ENCODE measurements around the gene C12orf57. TPM values are rescaled to one million over a fixed set of nuclear protein-coding genes. Genes with fewer than 3 reads are reported as not detected.
A peak's percentile ranks its signal among the peaks of the same experiment; 100 is the strongest.

The C12orf57 gene
- total RNA-seq, 2 experiments from 2014 or later: 156 to 181 TPM

DNA sequence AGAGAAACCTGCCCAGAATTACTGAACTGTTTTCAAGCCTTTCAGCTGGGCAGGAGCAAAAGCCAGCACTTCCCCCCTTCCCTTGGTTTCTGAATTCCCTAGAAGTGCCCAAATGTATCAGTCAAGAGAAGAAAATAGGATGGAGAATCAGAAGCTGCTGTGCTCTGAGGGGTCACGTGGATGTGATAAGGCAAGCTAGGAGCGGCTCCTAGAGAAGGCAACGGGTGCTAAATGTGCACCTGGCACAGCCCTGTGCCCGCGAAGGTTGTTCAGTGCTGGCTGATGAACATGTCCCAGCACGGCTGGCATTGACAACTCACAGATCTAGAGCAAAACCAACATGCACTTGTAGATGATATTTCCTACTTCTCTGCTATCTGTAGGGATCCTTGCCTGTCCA, 35.2 kb downstream of the C12orf57 start:
- Mint-ChIP-seq H3K4me3 (no peak overlapping the region), H3K27me3 (no peaks in the 10 kb centered on the region), H3K9me3 (no peaks in the 10 kb centered on the region), H3K27ac (no peak overlapping the region), H3K36me3 (ENCODE audit: low read depth) (peaks cover 45% of the 10 kb centered on the region), H3K4me1 (peaks cover 9% of the 10 kb centered on the region)
- ChIA-PET POLR2A (no interaction called here), CTCF (no interaction called here)
- DNase-seq: no peak

DNA sequence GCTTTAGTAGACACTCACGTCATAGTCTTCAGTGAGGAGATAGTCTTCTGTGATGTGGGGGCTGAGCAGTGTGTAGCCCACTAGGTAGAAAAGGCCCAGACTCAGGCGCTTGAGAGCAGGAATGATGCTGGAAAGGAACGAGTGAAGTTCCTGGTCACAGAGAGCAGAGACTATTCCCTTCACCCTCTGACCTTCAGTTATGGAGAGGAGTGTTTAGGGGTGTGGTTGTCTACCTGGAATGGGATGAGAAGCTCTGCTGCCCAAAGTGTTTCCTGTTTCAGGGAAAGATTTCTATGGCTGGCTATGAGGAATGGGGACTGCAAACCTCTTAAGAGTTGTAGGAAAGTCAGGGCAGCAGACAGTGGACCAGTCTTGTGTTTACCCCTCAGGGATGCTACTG, 35.6 kb downstream of the C12orf57 start:
- no peak for DNase-seq
- H3K27ac Mint-ChIP-seq: no peak overlapping the region
- CTCF ChIA-PET: no interaction called here
- no peaks in the 10 kb centered on the region for H3K9me3 Mint-ChIP-seq
- peaks cover 43% of the 10 kb centered on the region for H3K36me3 Mint-ChIP-seq (ENCODE audit: low read depth)
- no peak overlapping the region for H3K4me3 Mint-ChIP-seq
- H3K27me3 Mint-ChIP-seq: no peaks in the 10 kb centered on the region
- peaks cover 7% of the 10 kb centered on the region for H3K4me1 Mint-ChIP-seq
- POLR2A ChIA-PET: no interaction called here

GRCh38 chr12:6980075-6980474, 36.3 kb downstream of the C12orf57 start:
- H3K4me3 Mint-ChIP-seq: no peak overlapping the region
- peaks cover 38% of the 10 kb centered on the region for H3K36me3 Mint-ChIP-seq (ENCODE audit: low read depth)
- peaks cover 7% of the 10 kb centered on the region for H3K4me1 Mint-ChIP-seq
- ChIA-PET POLR2A (no interaction called here), CTCF (no interaction called here)
- DNase-seq: no peak
- no peak overlapping the region for H3K27ac Mint-ChIP-seq
- H3K9me3 Mint-ChIP-seq: no peaks in the 10 kb centered on the region
- no peaks in the 10 kb centered on the region for H3K27me3 Mint-ChIP-seq

DNA sequence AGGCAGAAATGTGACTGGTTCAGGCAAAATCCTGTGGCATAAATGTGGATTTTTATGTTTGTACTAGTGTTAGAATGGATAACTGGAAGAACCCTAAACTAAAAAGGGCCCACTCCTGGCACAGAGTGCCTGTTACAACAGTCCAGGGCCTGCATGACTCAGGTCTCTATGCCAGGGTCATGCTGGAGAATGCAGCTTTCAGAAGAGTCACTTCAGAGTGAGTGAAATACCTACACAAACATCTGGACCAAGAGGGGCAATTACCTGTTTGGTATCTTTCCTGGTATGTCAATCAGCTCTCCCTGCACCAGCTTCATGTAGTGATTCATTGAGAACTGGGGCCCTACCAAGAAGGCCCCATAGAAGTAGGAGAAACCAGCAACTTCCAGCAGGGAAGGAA, 36.9 kb downstream of the C12orf57 start:
- H3K27ac Mint-ChIP-seq: no peak overlapping the region
- no peaks in the 10 kb centered on the region for H3K9me3 Mint-ChIP-seq
- H3K4me3 Mint-ChIP-seq: no peak overlapping the region
- H3K4me1 Mint-ChIP-seq: peaks cover 6% of the 10 kb centered on the region
- POLR2A ChIA-PET: no interaction called here
- no peak for DNase-seq
- peaks cover 34% of the 10 kb centered on the region for H3K36me3 Mint-ChIP-seq (ENCODE audit: low read depth)
- no peaks in the 10 kb centered on the region for H3K27me3 Mint-ChIP-seq
- CTCF ChIA-PET: no interaction called here

- H3K27ac Mint-ChIP-seq: peak overlapping the region; percentile 19
- H3K36me3 Mint-ChIP-seq (ENCODE audit: low read depth): peaks cover 28% of the 10 kb centered on the region
- no peaks in the 10 kb centered on the region for H3K9me3 Mint-ChIP-seq
- DNase-seq: no peak
- ChIA-PET CTCF (interaction anchor here (0.5 kb wide), 1 partner anchor 320 kb away, joined by 3 read pairs; no protein-coding TSS in a partner anchor), POLR2A (no interaction called here)
- no peaks in the 10 kb centered on the region for H3K27me3 Mint-ChIP-seq
- no peak overlapping the region for H3K4me3 Mint-ChIP-seq
- H3K4me1 Mint-ChIP-seq: peaks cover 3% of the 10 kb centered on the region
These were observed 37.6 kb downstream of the C12orf57 start for GRCh38 chr12:6981152-6982052.

DNA sequence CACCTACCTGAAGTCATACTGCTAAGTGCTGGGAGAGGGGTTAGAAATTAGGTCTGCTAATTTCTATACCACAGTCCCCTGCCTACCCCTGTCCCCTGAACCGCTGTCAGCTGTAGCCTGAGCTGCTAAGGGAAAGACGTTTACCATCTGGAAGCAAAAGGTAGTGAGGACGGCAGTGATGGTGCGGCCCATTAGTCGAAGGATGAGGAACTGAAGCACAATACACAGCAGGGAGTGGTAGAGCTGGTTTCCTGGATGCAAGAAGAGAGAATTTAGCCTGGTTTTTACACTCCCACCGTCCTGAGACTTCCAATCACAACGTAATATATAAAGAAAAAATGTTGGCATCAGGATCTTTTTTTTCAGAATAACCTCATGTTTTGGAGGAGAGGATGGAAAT, 38.7 kb downstream of the C12orf57 start:
- POLR2A ChIA-PET: no interaction called here
- H3K9me3 Mint-ChIP-seq: no peaks in the 10 kb centered on the region
- no peak overlapping the region for H3K27ac Mint-ChIP-seq
- CTCF ChIA-PET: interaction anchor here (0.6 to 0.7 kb wide), 2 partner anchors 14 to 38 kb away, joined by 3 read pairs; no protein-coding TSS in a partner anchor
- no peaks in the 10 kb centered on the region for H3K27me3 Mint-ChIP-seq
- H3K36me3 Mint-ChIP-seq (ENCODE audit: low read depth): peaks cover 17% of the 10 kb centered on the region
- H3K4me3 Mint-ChIP-seq: no peak overlapping the region
- DNase-seq: no peak
- peaks cover 3% of the 10 kb centered on the region for H3K4me1 Mint-ChIP-seq

DNA sequence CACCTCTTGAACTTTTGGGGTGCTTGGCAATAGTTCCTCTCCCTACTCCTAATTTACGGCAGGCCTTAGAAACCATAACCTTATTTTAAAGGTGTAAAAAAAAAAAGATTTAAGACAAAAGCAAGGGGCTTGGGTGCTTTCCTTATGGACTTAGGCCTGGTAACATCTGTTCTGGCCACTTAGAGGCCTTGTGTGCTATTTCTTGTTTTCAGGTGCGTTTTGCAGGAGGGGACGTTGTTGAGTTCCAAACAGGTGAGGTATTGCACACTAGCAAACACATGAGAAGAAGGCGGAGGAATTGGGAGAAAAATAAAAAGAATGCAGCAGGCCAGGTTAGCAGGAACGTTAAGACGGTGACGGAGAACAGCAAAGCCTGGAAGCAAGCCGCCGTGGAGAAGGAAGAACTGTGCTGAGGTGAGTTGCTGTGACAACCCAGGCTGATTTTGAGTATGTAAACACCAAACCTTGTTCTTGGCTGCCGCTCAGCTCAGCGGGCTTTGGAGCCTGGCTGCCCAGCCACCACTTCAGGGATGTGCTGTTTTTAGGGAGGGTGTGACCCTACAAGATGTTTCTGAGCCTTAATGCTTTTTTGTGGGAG, 44.2 kb downstream of the C12orf57 start:
- Mint-ChIP-seq H3K27ac (no peak overlapping the region), H3K27me3 (no peaks in the 10 kb centered on the region), H3K4me1 (no peaks in the 10 kb centered on the region), H3K9me3 (no peaks in the 10 kb centered on the region), H3K36me3 (ENCODE audit: low read depth) (peaks cover 23% of the 10 kb centered on the region), H3K4me3 (no peak overlapping the region)
- CTCF ChIA-PET: no interaction called here
- POLR2A ChIA-PET: no interaction called here
- DNase-seq: no peak

Small RNA genes within 50 kb of the gene (microRNA-seq; reads per million reads assigned to microRNA genes)
- gene MIR141 (ENCODE audit: borderline microRNAs expressed, borderline replicate concordance) (70.4 reads per million, percentile 67 among the genes with 10 or more reads in this experiment), gene MIR200C (ENCODE audit: borderline microRNAs expressed, borderline replicate concordance) (347 reads per million, percentile 80 among the genes with 10 or more reads in this experiment)

Other genes starting within 250 kb of the C12orf57 start
- not detected for gene PIANP, start 243.2 kb upstream of the C12orf57 start, total RNA-seq
- gene COPS7A, start 220.0 kb upstream of the C12orf57 start, total RNA-seq: 10 to 100 TPM; 29.5 to 36.8 TPM
- 10 to 100 TPM; 90.7 to 95.4 TPM for gene MLF2, start 190.9 kb upstream of the C12orf57 start, total RNA-seq
- gene PTMS, start 177.7 kb upstream of the C12orf57 start, total RNA-seq: 10 to 100 TPM; 16.4 to 25.6 TPM
- gene LAG3, start 171.5 kb upstream of the C12orf57 start, total RNA-seq: 10 to 100 TPM; 12.0 to 13.1 TPM
- 100 to 1,000 TPM; 219 to 227 TPM for gene CD4, start 154.5 kb upstream of the C12orf57 start, total RNA-seq
- gene GPR162, start 122.2 kb upstream of the C12orf57 start, total RNA-seq: under 1 TPM; 0.25 to 0.29 TPM
- under 1 TPM in 1 of 2 experiments, not detected in 1; 0.40 TPM for gene P3H3, start 115.6 kb upstream of the C12orf57 start, total RNA-seq
- gene GNB3, start 103.1 kb upstream of the C12orf57 start, total RNA-seq: not detected
- 100 to 1,000 TPM; 118 to 122 TPM for gene CDCA3, start 92.7 kb upstream of the C12orf57 start, total RNA-seq
- 100 to 1,000 TPM; 119 to 131 TPM for gene USP5, start 91.9 kb upstream of the C12orf57 start, total RNA-seq
- gene TPI1, start 76.5 kb upstream of the C12orf57 start, total RNA-seq: 1,000 to 10,000 TPM in 1 of 2 experiments, 100 to 1,000 TPM in 1; 918 to 1,035 TPM
- gene SPSB2, start 70.7 kb upstream of the C12orf57 start, total RNA-seq: 10 to 100 TPM; 15.4 to 17.3 TPM
- 1 to 10 TPM; 4.4 to 5.2 TPM for gene LRRC23, start 39.2 kb upstream of the C12orf57 start, total RNA-seq
- 100 to 1,000 TPM; 156 to 160 TPM for gene ENO2, start 29.4 kb upstream of the C12orf57 start, total RNA-seq
- gene ATN1, start 16.1 kb upstream of the C12orf57 start, total RNA-seq: 10 to 100 TPM; 27.3 to 27.6 TPM
- gene RNU7-1, start 206 bp upstream of the C12orf57 start, total RNA-seq: not detected
- 100 to 1,000 TPM; 346 to 354 TPM for gene PTPN6, start 7.3 kb downstream of the C12orf57 start, total RNA-seq
- 100 to 1,000 TPM; 214 to 230 TPM for gene PHB2, start 26.6 kb downstream of the C12orf57 start, total RNA-seq
- gene EMG1, start 26.9 kb downstream of the C12orf57 start, total RNA-seq: 10 to 100 TPM; 41.8 to 53.3 TPM
- gene LPCAT3, start 74.5 kb downstream of the C12orf57 start, total RNA-seq: 10 to 100 TPM; 36.8 to 45.4 TPM
- gene C1S, start 116.7 kb downstream of the C12orf57 start, total RNA-seq: 1 to 10 TPM; 1.1 to 1.4 TPM
- 1 to 10 TPM; 2.2 to 3.5 TPM for gene C1R, start 148.4 kb downstream of the C12orf57 start, total RNA-seq
- gene C1RL, start 165.2 kb downstream of the C12orf57 start, total RNA-seq: 10 to 100 TPM; 31.2 to 31.4 TPM
- gene RBP5, start 184.9 kb downstream of the C12orf57 start, total RNA-seq: under 1 TPM in 1 of 2 experiments, not detected in 1; 0.42 TPM
- 10 to 100 TPM; 74.0 to 74.1 TPM for gene CLSTN3, start 186.3 kb downstream of the C12orf57 start, total RNA-seq
- 10 to 100 TPM; 14.6 to 18.2 TPM for gene PEX5, start 245.7 kb downstream of the C12orf57 start, total RNA-seq